Activated naive CD4-positive, alpha-beta T cell treated with Interleukin-2 at 50 U/mL for 16 hours (primary cell): ENCODE results near the gene DENND2D.
A peak's percentile ranks its signal among the peaks of the same experiment; 100 is the strongest.

Experiments used
- DNase-seq: peaks from one replicate; pipeline ENCODE4 v3.0.0-alpha.2; 2020

The DENND2D gene, protein sequence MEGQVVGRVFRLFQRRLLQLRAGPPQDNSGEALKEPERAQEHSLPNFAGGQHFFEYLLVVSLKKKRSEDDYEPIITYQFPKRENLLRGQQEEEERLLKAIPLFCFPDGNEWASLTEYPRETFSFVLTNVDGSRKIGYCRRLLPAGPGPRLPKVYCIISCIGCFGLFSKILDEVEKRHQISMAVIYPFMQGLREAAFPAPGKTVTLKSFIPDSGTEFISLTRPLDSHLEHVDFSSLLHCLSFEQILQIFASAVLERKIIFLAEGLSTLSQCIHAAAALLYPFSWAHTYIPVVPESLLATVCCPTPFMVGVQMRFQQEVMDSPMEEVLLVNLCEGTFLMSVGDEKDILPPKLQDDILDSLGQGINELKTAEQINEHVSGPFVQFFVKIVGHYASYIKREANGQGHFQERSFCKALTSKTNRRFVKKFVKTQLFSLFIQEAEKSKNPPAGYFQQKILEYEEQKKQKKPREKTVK

DNA sequence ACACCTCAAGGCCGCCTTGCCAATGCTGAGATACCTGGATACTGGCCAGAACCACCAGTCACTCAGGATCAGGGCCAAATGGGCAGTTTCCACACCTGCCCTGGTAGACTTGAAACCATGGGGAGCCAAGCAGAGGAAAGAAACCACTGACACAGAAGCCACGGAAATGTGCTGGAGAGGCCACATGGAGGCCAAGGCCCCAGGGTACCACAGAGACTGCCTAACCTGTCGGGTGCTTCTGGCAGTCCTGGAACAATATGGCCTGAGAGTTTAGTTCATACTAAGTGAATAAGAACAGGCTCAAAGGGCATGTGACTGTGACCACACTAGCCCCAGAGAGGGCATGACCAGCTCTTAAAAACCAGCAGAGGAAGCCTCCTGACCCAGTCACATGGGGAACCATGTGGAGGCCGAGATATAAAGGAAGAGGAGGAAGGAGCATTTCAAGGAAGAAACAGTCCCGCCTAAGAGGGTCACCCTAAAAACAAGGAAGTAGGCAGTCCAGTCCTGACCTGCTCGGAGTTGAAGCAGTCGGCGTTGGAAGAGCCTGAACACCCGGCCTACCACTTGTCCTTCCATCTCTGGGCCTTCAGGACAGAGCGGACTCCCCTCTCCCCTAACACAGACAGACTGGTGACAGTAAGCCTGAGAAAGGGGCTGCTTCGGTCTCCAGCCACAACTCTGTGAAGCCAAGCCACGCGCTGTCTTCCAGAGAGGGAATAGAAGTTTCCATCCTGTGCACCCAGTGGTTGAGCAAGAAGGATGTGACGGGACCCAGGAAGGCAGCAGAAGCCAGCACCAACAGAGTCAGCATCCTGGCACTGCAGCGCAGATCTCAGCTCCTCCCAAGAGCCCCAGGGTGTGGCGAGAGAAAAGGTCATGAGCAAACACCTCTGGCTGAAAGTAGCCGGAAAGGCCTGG is at the start of gene DENND2D:
TSS of gene DENND2D (minus strand) at position 766 of the 921 bp plus-strand sequence. CDS start at position 579, 187 bp downstream.
- DNase-seq = peak; percentile 66

DNA sequence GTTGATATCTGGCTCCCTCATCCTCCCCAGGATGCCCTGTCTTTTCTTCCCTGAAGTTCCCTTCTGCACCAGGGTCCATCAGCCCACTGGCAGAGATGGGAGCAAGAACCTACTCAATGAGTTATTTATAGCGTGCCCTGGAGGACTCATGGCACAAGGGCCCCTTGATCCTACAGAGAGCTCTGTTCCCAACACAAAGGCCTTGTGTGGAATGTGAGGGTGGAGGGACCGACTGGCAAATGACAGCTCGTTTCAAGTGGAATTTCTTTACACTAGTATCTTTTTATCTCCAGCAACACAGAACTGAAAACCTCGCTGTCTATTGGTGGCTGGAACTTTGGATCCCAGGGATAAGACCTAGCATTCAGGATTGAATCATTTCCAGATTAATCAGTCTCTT is 49.5 kb upstream of the DENND2D start:
- DNase-seq = no peak

DNA sequence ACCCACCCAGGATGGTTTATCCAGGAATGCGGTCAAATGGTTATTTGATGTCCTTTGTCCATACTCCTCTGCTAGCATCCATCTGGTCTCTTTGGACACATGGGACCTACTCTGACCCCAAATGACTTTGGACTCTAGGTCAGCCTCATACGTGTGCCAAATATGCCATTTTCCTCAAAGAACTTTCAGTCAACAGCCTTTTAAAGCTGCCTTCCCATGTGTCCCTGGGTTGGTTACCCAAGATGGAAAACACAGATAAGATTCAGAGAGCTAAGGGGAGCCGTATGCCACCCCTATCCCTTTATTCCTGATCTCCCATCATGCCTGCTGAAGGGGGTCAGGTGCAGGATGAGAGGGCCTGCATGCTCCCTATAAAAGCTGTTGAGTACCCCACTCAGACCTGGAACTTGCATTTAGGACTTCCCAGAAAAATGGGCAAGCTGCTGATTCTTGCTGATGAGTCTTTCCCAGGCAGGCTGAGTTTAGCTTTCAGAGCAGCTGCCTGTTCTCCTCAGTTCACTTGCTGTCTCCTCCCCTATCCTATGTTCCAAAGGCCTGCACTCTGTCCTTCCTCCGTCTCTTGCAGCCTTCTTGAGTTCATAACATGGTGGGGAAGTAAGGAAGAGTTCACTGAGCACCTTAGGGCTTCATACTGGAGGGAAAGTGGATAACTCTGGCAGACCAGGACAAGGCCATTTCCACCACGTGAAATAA is 46.8 kb upstream of the DENND2D start:
- DNase-seq = no peak

DNA sequence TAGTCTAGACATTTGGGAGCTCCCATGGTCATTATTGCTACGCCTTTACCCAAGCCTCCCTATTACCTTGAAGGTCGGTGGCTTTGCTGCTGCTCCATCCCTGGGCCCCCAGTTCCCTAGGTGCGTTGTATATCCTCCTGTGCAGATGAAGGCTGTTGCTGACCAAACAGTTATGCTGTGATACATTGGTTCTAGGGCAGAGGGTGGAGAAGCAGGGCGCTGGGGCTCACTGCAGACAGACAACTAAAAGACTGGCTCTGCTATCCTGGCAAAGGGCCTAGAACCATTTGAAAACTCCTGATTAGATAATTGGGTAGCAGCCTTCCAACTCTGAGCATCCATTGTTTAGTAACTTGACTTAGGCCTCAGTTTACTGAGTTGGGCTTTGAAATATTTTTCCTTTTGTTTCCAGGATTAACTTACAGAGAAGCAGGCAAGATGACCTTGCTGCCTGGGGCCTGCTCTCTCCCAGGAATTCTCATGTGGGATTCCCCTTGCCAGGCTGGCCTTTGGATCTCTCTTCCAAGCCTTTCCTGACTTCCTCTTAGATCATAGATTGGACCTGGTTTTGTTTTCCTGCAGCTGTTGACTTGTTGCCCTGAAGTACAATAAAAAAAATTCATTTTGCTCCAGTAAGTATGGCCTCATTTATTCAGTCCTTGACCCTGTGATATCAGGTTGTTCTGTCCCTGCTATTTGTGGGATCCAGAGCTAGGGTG is 42.5 kb upstream of the DENND2D start:
- DNase-seq = no peak

DNA sequence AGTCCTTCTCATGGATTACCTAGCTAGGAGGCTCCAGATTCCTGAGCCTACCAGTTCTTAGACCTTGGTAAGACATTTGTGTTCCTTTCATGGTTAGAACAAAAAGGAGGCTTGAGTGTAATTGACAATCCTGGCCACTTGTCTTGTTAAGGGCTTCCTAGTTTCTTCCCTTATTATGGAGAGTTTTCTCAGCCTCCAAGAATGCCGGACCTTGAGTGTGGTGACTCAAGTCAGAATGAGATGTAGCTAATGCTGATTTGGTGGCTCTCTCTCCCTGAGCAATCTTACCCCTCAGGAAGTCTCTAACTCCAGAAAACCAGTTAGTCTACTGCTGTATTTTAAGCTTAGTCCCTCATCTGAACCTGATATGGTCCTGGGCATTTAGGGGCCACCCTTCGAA is 41.4 kb upstream of the DENND2D start:
- no peak for DNase-seq

DNA sequence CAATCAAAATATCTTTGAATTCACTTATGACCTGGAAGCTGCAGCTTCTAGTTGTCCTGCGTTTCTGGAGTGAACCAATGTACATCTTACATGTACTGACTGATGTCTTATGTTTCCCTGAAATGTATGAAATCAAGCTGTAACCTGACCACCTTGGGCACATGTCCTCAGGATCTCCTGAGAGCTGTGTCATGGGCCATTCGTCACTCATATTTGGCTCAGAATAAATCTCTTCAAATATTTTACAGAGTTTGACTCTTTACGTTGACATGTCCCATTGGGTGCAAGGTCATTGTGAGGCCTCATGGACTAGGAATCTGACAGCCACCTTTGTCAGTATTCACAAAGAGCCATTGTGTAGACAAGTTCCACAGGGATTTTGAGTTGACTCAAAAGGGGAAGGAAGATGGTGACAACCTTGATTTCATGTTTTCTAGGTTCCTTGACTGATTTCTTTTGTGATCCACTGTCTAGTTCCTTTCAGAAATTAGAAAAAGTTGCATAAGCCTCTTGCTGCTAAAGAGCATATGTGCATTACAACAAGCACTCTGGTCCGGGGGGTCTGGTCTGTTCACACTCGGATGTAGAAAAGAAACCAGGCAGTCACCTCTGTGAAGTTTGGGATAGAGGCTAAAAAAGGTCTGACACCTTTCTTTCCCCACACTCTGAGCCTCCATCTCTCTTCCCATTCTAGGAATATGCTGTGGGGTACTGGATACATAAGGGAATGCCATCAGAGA is 37.8 kb upstream of the DENND2D start:
- no peak for DNase-seq

DNA sequence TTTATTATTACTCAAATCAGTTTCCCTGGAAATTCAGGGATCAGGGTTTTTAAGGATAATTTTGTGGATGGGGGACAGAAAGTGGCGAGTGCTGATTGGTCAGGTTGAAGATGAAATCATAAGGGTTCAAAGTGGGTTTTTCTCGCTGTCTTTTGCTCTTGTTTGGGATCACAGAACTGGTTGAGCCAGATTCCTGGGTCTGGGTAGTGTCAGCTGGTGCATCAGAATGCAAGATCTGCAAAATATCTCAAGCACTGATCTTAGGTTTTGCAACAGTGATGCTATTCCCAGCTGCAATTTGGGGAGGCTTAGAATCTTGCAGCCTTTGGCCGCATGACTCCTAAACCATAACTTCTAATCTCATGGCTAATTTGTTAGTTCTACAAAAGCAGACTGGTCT is 36.4 kb upstream of the DENND2D start:
- no peak for DNase-seq

DNA sequence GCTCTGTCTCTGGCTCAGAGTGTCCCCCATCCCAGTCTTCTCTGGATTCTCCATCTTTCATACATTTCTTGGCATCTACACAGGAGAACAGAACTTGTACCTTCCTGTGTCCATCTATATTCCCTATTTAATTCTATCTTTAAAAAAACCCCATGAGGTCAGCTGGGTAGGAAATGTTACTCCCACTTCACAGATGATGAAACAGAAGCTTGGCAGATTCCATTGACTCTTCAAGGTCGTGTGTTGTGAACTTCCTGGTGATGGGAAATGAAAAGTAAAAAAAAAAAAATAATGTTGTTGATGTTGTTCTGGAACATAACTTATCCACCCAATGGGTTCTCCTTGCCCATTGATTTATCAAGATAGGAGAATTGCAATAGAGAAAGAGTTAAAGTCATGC is 35.9 kb upstream of the DENND2D start:
- DNase-seq = no peak

DNA sequence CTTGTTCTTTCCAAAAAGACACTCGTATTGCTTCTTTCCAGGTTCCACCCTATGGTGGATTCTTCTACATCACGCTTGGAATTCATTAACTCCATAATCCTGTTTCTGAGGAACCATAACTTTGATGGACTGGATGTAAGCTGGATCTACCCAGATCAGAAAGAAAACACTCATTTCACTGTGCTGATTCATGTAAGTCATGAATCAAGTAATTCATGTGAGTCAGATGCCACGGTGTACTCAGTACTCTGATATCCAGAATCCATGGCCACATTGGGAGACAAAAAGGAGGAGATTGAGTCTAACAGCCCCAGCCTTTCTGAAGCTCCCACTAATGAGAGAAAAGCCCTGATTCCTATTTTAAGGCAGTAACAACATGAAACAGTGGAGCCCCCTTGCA is 34.4 kb upstream of the DENND2D start:
- no peak for DNase-seq

DNA sequence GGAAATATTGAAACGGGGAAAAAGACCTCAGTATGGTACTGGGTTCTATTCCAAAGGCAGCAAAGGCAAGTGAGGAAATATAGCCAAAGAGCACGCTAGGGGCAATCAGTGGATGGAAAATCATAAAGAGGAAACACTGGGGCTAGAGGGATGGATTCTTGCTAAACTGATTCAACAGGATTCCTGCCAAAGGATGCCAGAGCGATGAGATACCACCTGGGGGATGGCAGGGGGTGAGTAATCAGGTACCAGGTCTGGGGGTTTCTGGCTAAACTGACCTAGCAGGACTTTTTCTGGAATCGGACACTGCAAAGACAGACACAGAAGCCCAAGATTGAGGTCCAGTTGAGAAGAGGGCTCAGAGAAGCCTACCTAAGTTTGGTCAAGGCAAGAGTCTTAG is 33.8 kb upstream of the DENND2D start:
- no peak for DNase-seq

DNA sequence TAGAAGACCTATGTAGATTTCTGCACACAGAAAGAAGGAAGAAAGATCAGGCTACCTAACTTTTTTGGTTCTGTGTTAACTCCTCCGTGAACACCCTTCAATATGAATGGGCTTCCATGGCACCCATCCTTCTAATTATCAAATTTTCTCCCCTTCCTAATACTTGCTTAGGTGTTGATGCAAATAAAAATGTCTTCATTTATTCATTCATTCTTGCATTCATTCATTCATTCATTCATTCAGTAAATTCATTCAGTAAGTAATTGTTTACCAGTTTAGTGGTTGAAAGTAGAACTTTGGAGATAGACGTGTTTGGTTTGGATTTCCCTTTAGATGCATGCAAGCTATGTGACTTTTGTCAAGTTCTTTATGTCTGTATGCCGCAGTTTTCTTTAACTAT is 31.7 kb upstream of the DENND2D start:
- no peak for DNase-seq

DNA sequence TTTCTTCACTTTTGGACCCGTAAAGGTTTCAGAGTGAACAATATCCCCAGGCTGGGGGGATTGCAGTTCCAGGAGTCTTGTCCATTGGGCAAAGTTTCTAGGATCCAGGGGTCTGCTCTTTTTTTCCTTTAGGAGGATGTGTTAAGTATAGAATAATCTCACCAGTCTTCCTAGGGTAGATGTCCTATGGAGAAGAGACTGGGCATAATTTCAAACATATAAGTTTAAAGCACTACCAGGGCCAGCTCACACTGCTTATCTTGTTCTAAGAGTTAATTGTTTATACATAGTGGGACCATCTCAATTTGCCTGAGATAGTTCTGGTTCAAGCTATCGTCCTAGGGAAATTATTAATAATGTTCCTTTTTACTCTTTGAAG is 28.3 kb upstream of the DENND2D start:
- DNase-seq = no peak

DNA sequence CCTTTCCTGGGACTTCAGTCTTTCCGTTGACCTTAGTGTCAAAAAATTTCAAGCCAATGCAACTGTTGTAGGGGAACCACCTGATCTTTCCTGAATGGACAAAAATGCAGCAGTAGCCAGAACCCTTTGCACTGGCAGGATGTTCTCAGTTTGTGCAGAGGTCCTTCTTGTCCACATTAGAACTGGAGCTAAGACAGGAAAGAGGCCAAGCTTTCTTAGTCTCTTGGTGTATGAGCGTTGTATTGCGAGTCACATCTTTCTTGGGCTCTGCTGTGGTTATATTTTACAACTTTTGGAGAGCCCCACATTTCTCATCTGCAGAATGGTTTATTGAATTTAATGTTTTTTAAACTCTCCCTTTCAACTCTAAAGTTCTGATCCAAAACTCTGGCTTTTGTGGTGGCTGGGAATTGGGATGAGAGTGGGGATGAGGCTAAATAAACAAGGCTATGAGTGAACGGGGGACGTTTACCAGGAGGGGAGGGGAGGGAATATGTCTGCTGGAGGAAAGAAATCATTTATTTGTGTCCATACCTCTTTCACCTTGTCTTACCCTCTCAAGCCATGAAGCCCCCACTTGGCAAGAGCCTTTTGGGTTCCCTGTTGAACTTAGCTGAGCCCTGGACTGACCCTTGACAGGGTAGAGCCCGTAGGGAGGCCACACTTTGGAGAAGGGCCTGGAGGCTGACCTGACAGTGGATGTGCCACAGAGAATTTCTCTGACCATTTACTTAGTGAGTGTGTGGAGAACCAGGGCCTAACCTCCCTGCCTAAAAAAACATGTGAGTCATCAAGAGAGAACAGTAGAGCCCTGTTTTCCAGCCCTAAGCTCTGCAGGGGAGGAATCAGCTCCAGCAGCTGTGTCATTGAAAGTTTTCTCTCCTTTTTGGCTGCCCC is 27.7 kb upstream of the DENND2D start:
- DNase-seq = no peak

DNA sequence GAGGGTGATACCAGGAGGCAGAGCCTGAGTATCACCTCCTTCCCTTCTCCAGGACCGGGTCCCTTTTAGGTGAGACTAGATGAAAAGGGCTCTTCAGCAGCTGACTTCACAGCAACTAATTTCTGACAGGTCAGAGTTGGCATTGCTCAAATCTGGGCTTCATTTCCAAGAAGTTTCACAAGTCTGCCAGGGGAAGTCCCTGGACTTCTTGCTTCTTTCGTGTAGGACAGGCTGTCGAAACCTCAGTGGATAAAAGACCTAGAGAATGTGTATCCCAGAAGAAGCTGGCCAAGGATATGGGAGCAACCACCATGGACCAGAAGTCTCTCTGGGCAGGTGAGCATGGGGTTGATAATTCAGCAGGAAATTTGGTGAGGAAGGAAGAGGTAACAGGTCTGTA is 27.0 kb upstream of the DENND2D start, which contains the start of gene CHI3L2:
TSS of gene CHI3L2 (plus strand) at position 280 of the 400 bp plus-strand sequence. CDS start at position 297, 17 bp downstream.
- DNase-seq = no peak

DNA sequence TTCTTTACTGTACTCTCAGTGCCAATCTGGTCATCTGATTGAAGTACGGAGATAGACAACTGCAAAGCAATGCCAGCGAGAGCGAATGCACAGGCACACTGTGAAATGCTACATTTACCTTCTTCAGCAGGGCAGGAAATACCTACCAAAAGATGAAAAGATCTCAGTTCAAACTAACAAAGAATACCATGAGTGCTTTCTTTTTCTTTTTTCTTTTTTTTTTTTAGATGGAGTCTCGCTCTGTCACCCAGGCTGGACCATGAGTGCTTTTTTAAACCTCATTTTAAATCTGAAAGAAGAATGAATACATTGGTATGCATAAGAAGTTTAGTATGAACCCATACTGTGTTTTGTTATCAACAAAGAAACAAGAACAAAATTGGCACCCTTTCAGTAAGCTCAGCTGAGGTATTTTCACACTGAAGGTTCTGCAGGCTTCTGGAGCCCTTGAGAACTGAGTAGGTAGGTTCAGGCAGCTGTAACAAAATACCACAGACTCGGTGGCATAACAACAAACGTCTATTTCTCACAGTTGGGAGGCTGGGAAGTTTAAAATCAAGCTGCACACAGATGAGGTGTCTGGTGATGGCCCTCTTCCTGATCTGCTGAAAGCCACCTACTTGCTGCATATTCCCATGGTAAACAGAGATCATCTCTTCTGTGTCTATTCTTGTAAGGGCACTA is 25.4 kb upstream of the DENND2D start:
- no peak for DNase-seq

DNA sequence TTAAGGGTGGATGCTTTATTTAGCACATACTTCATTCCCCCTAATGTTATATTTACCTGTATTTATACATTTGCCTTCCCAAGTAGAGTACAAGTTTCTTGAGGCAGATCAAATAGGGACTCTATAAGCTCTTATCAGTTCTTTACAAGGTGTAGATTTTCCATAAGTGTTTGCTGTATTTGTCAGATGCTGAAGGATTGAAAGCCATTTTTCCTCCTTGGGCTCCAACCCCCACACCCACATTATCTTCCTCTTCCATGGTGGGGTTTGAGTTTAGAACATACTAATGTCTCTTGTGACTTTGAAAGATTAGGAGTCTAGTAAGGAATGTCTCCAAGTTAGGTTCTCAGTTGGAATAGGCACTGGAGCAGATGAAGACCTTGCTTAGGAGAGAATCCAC is 24.6 kb upstream of the DENND2D start:
- no peak for DNase-seq

DNA sequence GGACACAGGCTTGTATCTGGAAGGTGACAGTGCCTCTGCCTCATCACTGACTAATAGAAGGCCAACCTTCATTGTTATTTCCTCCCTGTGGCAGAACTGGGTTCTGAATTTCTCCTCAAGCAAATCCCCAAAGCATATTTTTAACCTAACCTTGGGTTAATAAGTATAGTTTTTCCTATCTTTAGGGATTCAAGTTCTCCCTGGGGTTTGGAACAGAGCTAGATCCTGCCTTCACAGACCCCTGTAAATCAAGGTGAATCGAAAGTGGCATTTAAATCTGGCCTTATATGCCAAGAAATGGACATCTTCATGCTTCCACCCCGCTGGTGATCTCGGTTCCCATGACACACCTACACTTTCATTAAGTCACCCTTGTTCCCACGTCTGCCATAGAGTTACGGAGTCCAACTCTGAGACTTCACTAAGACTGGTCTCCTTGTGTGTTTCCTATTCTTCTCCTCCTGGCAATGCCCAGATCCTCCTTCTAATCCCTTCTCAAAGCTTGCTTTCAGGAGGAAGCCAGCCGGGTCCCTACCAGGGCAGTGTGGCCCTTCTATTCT is 22.8 kb upstream of the DENND2D start:
- no peak for DNase-seq

DNA sequence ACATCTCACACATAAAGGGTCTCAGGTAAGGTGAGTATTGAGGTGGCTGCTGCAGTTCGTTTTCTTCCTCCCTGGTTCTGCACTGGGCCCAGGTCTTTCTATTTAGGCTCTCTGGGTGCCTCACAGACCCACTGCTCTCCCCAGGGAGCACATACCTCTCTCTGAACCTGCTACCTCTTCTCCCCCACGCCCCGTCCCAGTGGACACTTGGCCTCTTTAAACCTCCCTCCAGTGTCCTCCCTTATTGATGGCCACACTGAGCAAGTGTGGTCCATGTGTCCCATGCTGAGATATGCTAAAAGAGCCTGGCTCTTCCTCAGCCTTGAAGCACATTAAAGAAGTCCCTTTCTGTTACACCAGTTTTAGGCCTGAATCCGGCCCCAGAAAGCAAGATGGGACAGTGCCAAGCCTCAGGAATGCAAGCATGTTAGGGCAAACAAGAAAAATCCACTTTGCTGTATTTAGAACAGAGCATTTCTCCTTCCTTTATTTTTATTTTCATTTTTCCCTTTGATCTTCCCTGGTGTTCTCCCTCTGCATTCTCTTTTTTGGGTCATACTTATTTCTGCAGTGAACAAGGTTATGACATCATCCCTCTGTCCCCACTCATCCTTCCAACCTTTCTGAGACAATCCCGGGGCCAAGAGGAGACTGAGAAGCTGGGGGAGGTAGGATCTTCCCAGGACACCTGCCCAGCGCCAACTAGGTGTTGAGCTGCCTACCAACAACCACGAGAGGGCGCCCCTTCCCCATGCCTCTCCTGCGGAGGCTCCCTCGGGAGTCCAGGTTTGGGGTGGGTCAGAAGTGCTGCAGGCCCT is 22.1 kb upstream of the DENND2D start:
- DNase-seq = peak; percentile 76
